SU-DHL-6 (cell line): ENCODE results near the gene AIDA.

ENCODE experiments used
- EZH2phosphoT487 ChIP-seq: fragments of 200-600 bp; sonication (generic), shearing (Covaris generic); conservative IDR thresholded peaks from 2 replicates; pipeline ENCODE4 v1.6.1; 2018; ENCODE audit warnings: mild to moderate bottlenecking, antibody characterized with exemption, low read length, moderate library complexity, mixed read lengths
- TF ChIP-seq, protein P1 (sequence below): fragments of 200-600 bp; sonication (generic); IDR thresholded peaks from one replicate; pipeline ENCODE4 v1.5.1; 2017; ENCODE audit warnings: antibody characterized with exemption, mild to moderate bottlenecking, low read length, moderate library complexity; ENCODE audit not compliant: insufficient read depth, poor library complexity, severe bottlenecking

DNA sequence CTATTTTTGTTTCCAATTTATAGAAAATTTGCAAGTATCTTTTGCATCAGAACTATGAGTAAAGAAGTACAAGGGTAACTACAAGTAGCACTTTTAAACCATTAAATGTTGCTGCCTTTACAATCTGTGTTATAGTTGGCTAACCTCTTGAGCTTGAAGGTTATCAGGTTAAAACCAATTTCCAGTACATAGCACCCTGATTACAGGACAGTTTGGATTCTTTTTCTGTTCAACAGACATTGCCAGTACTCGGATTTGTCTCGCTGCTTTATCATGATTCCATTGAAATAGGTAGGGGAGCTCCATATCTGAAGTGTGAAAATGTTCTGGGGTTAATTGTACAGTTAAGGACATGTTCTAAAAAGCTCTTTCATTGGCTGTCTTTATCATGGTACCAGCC lies 54.4 kb downstream of the AIDA start:
- TF ChIP-seq, protein P1, sequence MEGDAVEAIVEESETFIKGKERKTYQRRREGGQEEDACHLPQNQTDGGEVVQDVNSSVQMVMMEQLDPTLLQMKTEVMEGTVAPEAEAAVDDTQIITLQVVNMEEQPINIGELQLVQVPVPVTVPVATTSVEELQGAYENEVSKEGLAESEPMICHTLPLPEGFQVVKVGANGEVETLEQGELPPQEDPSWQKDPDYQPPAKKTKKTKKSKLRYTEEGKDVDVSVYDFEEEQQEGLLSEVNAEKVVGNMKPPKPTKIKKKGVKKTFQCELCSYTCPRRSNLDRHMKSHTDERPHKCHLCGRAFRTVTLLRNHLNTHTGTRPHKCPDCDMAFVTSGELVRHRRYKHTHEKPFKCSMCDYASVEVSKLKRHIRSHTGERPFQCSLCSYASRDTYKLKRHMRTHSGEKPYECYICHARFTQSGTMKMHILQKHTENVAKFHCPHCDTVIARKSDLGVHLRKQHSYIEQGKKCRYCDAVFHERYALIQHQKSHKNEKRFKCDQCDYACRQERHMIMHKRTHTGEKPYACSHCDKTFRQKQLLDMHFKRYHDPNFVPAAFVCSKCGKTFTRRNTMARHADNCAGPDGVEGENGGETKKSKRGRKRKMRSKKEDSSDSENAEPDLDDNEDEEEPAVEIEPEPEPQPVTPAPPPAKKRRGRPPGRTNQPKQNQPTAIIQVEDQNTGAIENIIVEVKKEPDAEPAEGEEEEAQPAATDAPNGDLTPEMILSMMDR: no peak
- no peak for TF ChIP-seq EZH2phosphoT487
